Ovary (tissue), 10 donors: ENCODE measurements around the gene CNTD1. TPM values are rescaled to one million over a fixed set of nuclear protein-coding genes. Genes with fewer than 3 reads are reported as not detected.

Experiments
- DNase-seq, 5 donors: peaks; one replicate each; pipeline ENCODE4 v3.0.0-alpha.2; 2019 to 2020
- H3K27ac ChIP-seq, 2 donors: fragments of 200-600 bp; one replicate each; pipeline versions ENCODE4 v1.5.1 to v1.8.0; 2019 to 2022
- H3K27me3 ChIP-seq: fragments of 200-600 bp; one replicate; pipeline ENCODE4 v1.8.0; 2022
- H3K36me3 ChIP-seq: fragments of 200-600 bp; sonication (generic); one replicate; pipeline ENCODE4 v1.5.1; 2019
- H3K4me1 ChIP-seq: one replicate; pipeline ENCODE4 v1.8.1; 2013; ENCODE audit warnings: mild to moderate bottlenecking, moderate library complexity; ENCODE audit not compliant: insufficient read depth
- H3K4me3 ChIP-seq: fragments of 200-600 bp; sonication (generic); one replicate; pipeline ENCODE4 v1.5.1; 2017
- H3K9me3 ChIP-seq, 2 donors: fragments of 200-600 bp in 1 of 2; sonication (generic) in 1 of 2; one replicate each; pipeline versions ENCODE4 v1.5.1 to v1.8.1; 2013 to 2019; ENCODE audit warnings: mild to moderate bottlenecking in 1 of 2, moderate library complexity in 1 of 2
- EP300 ChIP-seq: sonication (generic); formaldehyde crosslinking; IDR thresholded peaks from one replicate; pipeline ENCODE4 v1.6.1; 2017; ENCODE audit warnings: antibody characterized with exemption
- POLR2A ChIP-seq: fragments of 450-650 bp; IDR thresholded peaks from one replicate; pipeline ENCODE4 v1.6.1; 2017; ENCODE audit warnings: antibody characterized with exemption, mild to moderate bottlenecking, moderate library complexity
- WGBS, 3 donors: extraction: QIAGEN DNeasy Blood & Tissue Kit in 1 of 3; methylation state at CpG; one replicate each; pipeline versions ENCODE4 v1.1.5 to v1.1.7; 2013 to 2017; 5-methylcytosine and 5-hydroxymethylcytosine counted together
- intact Hi-C, 4 donors: fragments of 100-400 bp; cut with DNase I; formaldehyde crosslinking; loops; one replicate each; pipeline versions ENCODE4 v1.11.0 to v1.15.1; 2022 to 2023
- long read RNA-seq, 3 donors: library from polyadenylated mRNA in 2 of 3; unstranded in 2 of 3; transcript quantifications; one replicate each; pipeline ENCODE4 v2.0.0 and lab custom pipeline, GENCODE V29; 2021 to 2026
- polyA plus RNA-seq, 2 donors: library from polyadenylated mRNA; stranded (reverse); fragments of 200-250 nt in 1 of 2; fragments of 350-450 nt in 1 of 2; fragmentation: Illumina TruSeq in 1 of 2; extraction: RNeasy Lipid Tissue Mini Kit (QIAGEN cat#74804) in 1 of 2; gene quantifications; one replicate each; pipeline ENCODE4 v1.2.3, GENCODE V29; 2013 to 2014
- total RNA-seq, 7 donors: library from RNA; depleted of rRNA in 2 of 7; stranded (reverse); fragments of >200 nt in 2 of 7; fragmentation: NEBNext Ultra II Directional in 3 of 7; extraction: Animal tissue kit (Norgen Biotek cat#: 25700) in 3 of 7; gene quantifications; one replicate each; pipeline versions ENCODE4 v1.1.0 to v1.2.4, GENCODE V29; 2016 to 2023
- TF ChIP-seq, protein P1 (sequence below), 3 donors: fragments of 450-650 bp in 2 of 3; fragments of 200-600 bp in 1 of 3; IDR thresholded peaks; one replicate each; pipeline versions ENCODE4 v1.5.1 to v1.8.0; 2016 to 2022; ENCODE audit warnings: antibody characterized with exemption in 3 of 3, mild to moderate bottlenecking in 1 of 3
- donor health status: DM: no; HTN: no; CAD: no; lungs with moderate emphysema.
- donor health status: DM: no; HTN: no; CAD: no.
- donor health status: Bipolar disorder and iron deficiency.
- donor health status: DM: yes; HTN: yes; CAD: no.
- donor health status: DM: no; HTN: no; CAD: no.
- donor health status: DM: yes; HTN: yes; CAD: no.

The CNTD1 gene, protein sequence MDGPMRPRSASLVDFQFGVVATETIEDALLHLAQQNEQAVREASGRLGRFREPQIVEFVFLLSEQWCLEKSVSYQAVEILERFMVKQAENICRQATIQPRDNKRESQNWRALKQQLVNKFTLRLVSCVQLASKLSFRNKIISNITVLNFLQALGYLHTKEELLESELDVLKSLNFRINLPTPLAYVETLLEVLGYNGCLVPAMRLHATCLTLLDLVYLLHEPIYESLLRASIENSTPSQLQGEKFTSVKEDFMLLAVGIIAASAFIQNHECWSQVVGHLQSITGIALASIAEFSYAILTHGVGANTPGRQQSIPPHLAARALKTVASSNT
- total RNA-seq (under 1 TPM in 5 of 7 donors, not detected in 2; 0.30 to 0.79 (median 0.33) TPM), polyA plus RNA-seq (under 1 TPM; 0.22 to 0.36 TPM)
- long read RNA-seq, donor 1, partial matches to known transcripts, result 0 of 3 reads
- long read RNA-seq, donor 1, other reads (novel, unspliced or antisense), result 2 of 3 reads
- long read RNA-seq, donor 2, transcript CNTD1-204 (7 exons, 2,369 nt), result major isoform, 9 of 10 reads
- long read RNA-seq, donor 2, partial matches to known transcripts, result 0 of 10 reads
- long read RNA-seq, donor 2, other reads (novel, unspliced or antisense), result 0 of 10 reads
- long read RNA-seq, donor 3, partial matches to known transcripts, result 0 of 2 reads
- long read RNA-seq, donor 3, other reads (novel, unspliced or antisense), result 2 of 2 reads

DNA sequence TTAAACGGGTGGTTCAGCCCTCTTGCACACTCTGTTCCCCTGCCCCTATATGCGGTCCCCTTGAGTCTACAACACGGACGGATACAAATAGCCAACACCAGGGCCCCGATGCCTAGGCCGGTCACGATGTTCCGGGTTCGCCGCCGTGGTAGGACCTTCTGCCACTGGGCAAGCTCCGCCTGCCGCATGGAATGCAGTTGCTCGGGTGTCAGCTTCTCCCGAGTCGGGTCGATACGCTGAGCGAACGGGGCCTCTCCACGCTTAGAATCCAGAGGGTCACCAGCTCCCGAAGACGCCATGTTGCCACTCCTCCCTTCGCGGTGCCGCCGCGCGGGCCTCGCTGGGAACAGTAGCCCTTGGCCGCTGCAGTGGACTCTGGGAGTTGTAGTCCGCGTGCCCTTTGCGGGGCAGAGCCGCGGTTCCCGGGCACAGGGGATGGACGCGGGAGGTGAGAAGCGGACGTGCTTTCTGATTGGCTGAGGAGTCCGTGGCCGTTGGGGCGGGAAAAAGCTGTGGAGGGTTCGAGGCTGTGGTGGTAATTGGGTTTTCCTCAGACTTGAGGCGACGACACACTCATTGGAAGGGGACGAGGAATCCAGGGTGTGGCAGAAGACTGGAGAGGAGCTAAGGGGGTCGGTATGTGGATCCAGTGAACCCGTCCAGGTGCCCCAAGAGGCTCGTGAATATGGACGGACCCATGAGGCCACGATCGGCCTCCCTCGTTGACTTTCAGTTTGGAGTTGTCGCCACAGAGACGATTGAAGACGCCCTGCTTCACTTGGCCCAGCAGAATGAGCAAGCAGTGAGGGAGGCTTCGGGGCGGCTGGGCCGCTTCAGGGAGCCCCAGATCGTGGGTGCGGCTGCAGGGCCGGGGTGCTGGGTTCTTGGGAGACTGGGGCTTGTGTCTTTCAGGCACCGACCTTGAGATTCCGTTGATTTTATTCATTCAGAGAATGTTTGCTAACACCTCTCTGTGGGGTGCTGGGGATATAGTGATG, at the start of gene CNTD1, which contains the start of gene COA3:
CNTD1 (plus strand) TSS at position 479 of the 998 bp plus-strand sequence; CDS start at position 686, 207 bp downstream.
COA3 (minus strand) TSS at position 322 of the 998 bp plus-strand sequence; CDS start at position 299, 23 bp downstream.
- TF ChIP-seq, protein P1, sequence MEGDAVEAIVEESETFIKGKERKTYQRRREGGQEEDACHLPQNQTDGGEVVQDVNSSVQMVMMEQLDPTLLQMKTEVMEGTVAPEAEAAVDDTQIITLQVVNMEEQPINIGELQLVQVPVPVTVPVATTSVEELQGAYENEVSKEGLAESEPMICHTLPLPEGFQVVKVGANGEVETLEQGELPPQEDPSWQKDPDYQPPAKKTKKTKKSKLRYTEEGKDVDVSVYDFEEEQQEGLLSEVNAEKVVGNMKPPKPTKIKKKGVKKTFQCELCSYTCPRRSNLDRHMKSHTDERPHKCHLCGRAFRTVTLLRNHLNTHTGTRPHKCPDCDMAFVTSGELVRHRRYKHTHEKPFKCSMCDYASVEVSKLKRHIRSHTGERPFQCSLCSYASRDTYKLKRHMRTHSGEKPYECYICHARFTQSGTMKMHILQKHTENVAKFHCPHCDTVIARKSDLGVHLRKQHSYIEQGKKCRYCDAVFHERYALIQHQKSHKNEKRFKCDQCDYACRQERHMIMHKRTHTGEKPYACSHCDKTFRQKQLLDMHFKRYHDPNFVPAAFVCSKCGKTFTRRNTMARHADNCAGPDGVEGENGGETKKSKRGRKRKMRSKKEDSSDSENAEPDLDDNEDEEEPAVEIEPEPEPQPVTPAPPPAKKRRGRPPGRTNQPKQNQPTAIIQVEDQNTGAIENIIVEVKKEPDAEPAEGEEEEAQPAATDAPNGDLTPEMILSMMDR (IDR thresholded peaks at IDR 0.05), result peak in 1 of 3 donors; percentile 18
- no peak for TF ChIP-seq EP300
- H3K36me3 ChIP-seq, result no peaks in the 10 kb centered on the region
- H3K4me1 ChIP-seq, result peaks cover 10% of the 10 kb centered on the region
- no peaks in the 10 kb centered on the region for H3K9me3 ChIP-seq
- peak; percentile 82 to 89 (median 86) for DNase-seq
- no peaks in the 10 kb centered on the region for H3K27me3 ChIP-seq
- peak within 1 kb of the TSS; percentile 32 to 62 for H3K27ac ChIP-seq
- peak within 1 kb of the TSS; percentile 85 for H3K4me3 ChIP-seq
- intact Hi-C loops, result no loop called here
- 24 to 27% (median 25%) methylated on average over 63 to 66 of the region's 66 CpGs for WGBS, 3 donors

DNA sequence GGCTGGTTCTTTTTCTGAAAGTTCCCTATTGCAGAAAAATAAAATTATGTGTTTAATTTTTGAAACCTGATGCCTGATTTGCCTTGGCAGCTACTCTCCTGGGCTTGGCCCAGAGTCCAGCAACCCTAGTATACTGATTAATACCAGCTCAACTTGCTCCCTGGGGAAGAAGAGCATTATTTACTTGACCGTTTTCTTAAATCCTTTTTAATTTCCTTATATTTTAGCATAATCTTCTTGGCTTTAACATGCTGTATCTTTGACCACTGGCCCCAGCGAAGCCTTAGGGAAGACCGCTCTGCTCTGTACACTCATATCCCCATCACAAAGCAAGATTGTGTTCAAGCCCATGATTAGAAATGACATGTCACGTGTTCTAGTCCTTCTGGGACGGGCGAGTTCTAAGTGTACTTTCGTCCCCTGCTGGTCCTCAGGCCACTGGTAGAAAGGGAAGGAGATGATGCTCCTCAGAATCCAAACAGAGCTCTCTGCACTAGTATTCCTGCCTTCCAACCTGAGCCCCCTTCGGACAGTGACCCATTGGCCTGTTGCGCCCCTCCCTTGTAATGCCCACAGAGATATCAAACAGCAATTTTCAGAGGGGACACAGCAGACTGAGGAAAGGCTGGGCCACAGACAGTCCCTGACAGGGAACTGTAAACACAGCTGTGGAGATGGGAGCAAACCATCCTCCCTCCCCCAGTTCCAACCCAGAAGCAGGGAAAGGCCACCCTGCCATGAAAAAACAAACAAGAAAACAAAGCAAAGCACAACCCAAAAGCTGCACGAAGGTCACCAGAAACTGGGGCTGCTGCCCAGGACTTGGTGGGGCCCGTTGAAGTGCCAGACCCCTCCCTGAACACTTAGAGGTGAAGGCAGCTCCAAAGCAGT, 49.5 kb upstream of the CNTD1 start:
- Histone ChIP-seq H3K36me3 (no peaks in the 10 kb centered on the region), H3K27me3 (no peaks in the 10 kb centered on the region), H3K27ac (peak overlapping the region; percentile 44 to 64), H3K4me3 (no peak overlapping the region), H3K9me3 (no peaks in the 10 kb centered on the region), H3K4me1 (peaks cover 13% of the 10 kb centered on the region)
- intact Hi-C loops, result loop anchor here in 1 of 4 donors (10.0 kb wide), 1 partner anchor 64 kb away; the partner anchor contains the start of genes CCR10 and CNTNAP1
- WGBS, 3 donors, result 54 to 55% (median 54%) methylated on average over 11 of the region's 11 CpGs
- DNase-seq, result peak in 2 of 5 donors; percentile 38 to 58
- TF ChIP-seq POLR2A (no peak), EP300 (no peak)
- TF ChIP-seq, protein P1 (IDR thresholded peaks at IDR 0.05), result no peak

DNA sequence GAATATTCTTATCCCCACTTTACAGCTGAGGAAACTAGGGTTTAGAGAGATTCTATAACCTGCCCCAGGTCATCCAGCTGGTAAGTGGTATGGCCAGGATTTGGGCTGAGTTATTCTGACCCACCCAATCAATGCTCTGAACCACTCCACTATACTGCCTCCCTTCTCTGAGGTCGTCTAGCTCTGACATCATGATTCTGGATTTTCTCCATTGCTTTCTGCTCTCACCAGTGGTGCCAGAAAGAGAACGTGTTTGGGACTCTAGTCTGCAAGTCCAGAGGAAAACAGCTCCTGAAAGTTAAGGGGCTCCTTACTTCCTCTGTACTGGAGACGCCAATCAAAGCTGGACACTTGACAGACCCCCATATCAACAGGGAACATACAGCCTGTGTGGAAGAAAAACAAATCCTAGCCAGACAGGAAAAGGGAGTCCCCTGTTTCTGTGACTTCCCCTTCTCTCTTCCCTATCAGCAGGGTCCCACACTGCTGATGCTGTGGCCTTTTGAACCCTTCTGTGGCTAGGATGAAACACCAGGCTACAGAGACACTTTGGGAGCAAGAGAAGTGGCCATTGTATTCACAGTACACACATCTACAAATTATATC, 47.8 kb upstream of the CNTD1 start:
- Histone ChIP-seq H3K9me3 (no peaks in the 10 kb centered on the region), H3K27ac (peak overlapping the region in 1 of 2 donors; percentile 64), H3K4me1 (peaks cover 13% of the 10 kb centered on the region), H3K27me3 (no peaks in the 10 kb centered on the region), H3K4me3 (no peak overlapping the region), H3K36me3 (no peaks in the 10 kb centered on the region)
- WGBS, 3 donors, result 32 to 36% (median 34%) methylated on average over 3 of the region's 3 CpGs
- TF ChIP-seq EP300, result no peak
- no peak for TF ChIP-seq POLR2A
- TF ChIP-seq, protein P1 (IDR thresholded peaks at IDR 0.05), result no peak
- intact Hi-C loops, result no loop called here
- DNase-seq, result no peak
